Effector memory CD4-positive, alpha-beta T cell (primary cell): ENCODE data around the gene DOCK3.

Source experiments
- DNase-seq, 3 donors: peaks; one replicate each; pipeline ENCODE4 v3.0.0-alpha.2; 2020
- H3K27ac ChIP-seq: 2 replicates; pipeline ENCODE4 v1.7.0; 2013; ENCODE audit warnings: mild to moderate bottlenecking, low read length, moderate library complexity; ENCODE audit not compliant: insufficient read depth, poor library complexity, severe bottlenecking
- H3K27me3 ChIP-seq: replicated peaks from 2 replicates; pipeline ENCODE4 v1.7.0; 2013; ENCODE audit warnings: mild to moderate bottlenecking, low read length; ENCODE audit not compliant: insufficient read depth, control insufficient read depth, poor library complexity, severe bottlenecking
- H3K36me3 ChIP-seq: 2 replicates; pipeline ENCODE4 v1.7.0; 2013; ENCODE audit warnings: mild to moderate bottlenecking, low read length, moderate library complexity; ENCODE audit not compliant: control insufficient read depth, insufficient read depth
- H3K4me1 ChIP-seq: 2 replicates; pipeline ENCODE4 v1.7.0; 2013; ENCODE audit warnings: low read length, mild to moderate bottlenecking; ENCODE audit not compliant: control insufficient read depth, insufficient read depth, poor library complexity, severe bottlenecking
- H3K4me3 ChIP-seq: 2 replicates; pipeline ENCODE4 v1.7.0; 2013; ENCODE audit warnings: low read length, low read depth, mild to moderate bottlenecking; ENCODE audit not compliant: insufficient read depth, poor library complexity, severe bottlenecking
- H3K9me3 ChIP-seq: 2 replicates; pipeline ENCODE4 v1.7.0; 2013; ENCODE audit warnings: mild to moderate bottlenecking, low read length, moderate library complexity; ENCODE audit not compliant: control insufficient read depth

Gene DOCK3

DNA sequence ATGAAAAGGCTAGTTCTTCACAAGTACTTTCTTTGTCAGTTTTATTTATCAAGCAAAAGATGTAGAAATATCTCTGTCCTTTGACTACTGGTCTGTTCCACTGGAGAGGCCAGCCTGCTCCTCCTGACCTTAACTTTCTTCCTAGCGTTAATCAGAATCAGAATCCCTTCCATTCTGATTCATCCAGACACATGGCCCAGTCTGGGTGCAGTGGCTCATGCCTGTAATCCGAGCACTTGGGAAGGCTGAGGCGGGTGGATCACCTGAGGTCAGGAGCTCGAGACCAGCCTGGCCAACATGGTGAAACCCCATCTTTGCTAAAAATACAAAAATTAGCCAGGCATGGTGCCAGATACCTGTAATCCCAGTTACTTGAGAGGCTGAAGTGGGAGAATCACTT lies 678.4 kb downstream of the DOCK3 start:
- Histone ChIP-seq H3K27me3 (no peaks in the 10 kb centered on the region), H3K9me3 (no peaks in the 10 kb centered on the region), H3K27ac (no peak overlapping the region), H3K4me3 (no peak overlapping the region), H3K36me3 (no peaks in the 10 kb centered on the region), H3K4me1 (no peaks in the 10 kb centered on the region)
- no peak for DNase-seq

DNA sequence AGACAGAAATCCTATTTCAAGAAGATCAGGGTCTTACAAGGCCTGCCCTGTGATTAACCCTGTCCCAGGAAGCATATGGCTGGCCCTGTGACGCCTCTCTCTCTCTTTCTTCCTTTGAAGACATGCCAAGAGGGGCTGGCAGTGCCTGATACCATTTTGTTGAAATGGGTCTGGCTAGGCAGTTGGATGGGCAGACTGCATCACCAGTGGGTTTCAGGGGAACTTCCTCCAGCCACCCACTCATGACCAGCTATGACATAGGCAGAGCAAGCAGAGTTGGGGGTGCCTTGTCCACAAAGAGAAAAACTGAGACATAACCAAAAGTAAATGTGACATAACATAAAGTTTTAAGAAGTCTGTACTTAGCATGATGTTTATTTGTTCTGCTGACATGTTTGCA lies 679.0 kb downstream of the DOCK3 start:
- DNase-seq = no peak
- H3K4me1 ChIP-seq = no peaks in the 10 kb centered on the region
- H3K36me3 ChIP-seq = no peaks in the 10 kb centered on the region
- H3K27ac ChIP-seq = no peak overlapping the region
- H3K27me3 ChIP-seq = no peaks in the 10 kb centered on the region
- no peaks in the 10 kb centered on the region for H3K9me3 ChIP-seq
- no peak overlapping the region for H3K4me3 ChIP-seq

DNA sequence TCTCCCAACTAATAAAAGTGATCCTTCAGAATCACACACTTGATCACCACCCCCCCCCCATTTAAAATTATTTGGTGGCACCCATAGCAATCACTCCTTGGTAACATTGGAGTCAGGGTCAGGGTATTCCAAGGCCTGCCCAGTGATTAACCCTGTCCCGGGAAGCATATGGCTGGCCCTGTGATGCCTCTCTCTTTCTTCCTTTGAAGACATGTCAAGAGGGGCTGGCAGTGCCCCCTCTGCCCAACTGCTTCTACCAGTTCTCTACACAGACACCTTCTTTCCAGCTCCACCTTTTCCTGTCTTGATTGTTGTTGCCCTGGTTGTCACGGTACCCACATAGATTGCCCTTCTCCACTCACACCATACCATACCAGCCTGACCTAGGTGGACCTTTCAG lies 679.4 kb downstream of the DOCK3 start:
- Histone ChIP-seq H3K4me3 (no peak overlapping the region), H3K9me3 (no peaks in the 10 kb centered on the region), H3K27ac (no peak overlapping the region), H3K4me1 (no peaks in the 10 kb centered on the region), H3K36me3 (no peaks in the 10 kb centered on the region), H3K27me3 (no peaks in the 10 kb centered on the region)
- DNase-seq = no peak

DNA sequence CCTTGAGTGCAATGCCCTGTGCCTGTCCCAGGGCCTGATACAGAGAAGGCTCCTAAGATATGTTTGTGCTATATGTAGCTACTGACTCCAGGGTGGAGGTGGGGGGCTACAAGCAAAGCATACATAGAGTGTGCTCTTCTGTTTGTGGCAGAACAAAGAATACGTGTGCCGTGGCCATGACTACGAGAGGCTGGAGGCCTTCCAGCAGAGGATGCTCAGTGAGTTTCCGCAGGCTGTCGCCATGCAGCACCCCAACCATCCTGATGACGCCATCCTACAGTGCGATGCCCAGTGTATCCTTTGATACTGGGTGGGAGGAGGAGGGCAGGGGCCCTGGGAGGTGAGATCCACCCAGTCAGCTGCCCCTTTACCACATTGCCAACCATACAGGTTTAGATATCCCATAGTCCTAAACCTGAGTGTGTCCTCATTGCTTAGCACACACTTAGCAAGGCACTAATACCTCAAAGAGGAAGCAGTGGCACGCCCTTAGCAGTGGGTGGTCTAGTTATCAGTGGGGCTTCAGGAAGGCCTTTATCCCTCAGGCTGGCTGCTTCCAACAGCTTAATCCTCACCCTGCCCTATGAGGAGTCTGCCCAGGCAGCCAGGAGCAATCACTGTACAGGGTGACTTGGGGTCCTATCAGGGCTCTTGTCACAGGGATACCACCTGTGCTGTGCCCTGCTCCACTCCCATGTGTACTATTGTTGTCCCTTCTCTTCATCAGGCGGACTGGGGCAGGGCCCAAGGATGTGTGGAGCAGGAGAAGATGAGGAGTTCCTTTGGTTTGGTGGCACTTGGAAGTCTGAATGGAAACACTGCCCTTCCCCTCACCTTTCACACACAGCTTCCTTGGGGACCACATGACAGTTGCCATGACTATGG lies 680.2 kb downstream of the DOCK3 start:
- Histone ChIP-seq H3K4me1 (no peaks in the 10 kb centered on the region), H3K9me3 (no peaks in the 10 kb centered on the region), H3K27me3 (no peaks in the 10 kb centered on the region), H3K4me3 (no peak overlapping the region), H3K27ac (no peak overlapping the region), H3K36me3 (no peaks in the 10 kb centered on the region)
- DNase-seq = no peak

DNA sequence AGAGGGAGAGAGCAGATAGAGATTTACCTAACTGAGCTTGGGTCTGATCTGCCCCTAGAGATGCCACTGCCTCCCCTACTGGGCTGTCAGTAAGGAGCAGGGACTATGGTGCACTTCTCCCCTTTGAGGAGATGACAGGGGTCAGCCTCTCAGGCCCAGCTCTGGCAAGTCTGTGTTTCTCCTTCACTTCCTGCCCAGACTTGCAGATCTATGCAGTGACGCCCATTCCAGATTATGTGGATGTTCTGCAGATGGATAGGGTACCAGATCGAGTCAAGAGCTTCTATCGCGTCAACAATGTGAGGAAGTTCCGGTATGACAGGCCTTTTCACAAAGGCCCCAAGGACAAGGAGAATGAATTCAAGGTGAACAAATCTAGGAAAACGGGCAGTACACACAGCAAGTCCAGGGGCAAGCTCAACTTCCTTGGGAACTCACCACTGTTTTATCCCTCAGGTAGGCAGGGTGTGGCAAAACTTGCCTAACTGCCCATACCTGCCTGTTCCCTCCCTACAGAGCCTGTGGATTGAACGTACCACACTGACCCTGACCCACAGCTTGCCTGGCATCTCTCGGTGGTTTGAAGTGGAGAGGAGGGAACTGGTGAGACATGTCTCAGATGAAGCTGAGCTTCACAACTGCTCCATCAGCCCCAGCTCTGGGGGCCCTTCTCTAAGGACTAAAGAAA lies 681.3 kb downstream of the DOCK3 start:
- no peak overlapping the region for H3K4me3 ChIP-seq
- H3K36me3 ChIP-seq = no peaks in the 10 kb centered on the region
- H3K4me1 ChIP-seq = no peaks in the 10 kb centered on the region
- H3K27me3 ChIP-seq = no peaks in the 10 kb centered on the region
- H3K27ac ChIP-seq = no peak overlapping the region
- DNase-seq = no peak
- no peaks in the 10 kb centered on the region for H3K9me3 ChIP-seq

DNA sequence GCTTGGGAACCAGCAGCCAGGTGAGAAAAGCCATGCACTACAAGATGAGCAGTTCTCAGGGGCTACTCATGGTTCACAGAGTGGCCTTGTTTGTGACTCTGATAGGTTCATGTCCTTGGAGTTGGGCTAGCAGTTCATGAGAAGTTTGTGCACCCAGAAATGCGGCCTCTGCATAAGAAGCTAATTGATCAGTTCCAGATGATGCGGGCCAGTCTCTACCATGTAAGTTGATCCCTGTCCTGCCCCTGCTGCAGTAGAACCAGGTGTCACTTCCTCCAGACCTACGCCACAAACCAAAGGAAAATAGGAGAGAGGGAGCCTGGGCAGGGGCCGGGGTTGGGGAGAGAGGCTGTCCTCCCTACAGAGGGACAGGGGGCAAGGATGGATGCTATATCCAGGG lies 683.1 kb downstream of the DOCK3 start:
- H3K36me3 ChIP-seq = no peaks in the 10 kb centered on the region
- H3K4me1 ChIP-seq = no peaks in the 10 kb centered on the region
- no peaks in the 10 kb centered on the region for H3K9me3 ChIP-seq
- no peak for DNase-seq
- no peak overlapping the region for H3K4me3 ChIP-seq
- no peaks in the 10 kb centered on the region for H3K27me3 ChIP-seq
- no peak overlapping the region for H3K27ac ChIP-seq

DNA sequence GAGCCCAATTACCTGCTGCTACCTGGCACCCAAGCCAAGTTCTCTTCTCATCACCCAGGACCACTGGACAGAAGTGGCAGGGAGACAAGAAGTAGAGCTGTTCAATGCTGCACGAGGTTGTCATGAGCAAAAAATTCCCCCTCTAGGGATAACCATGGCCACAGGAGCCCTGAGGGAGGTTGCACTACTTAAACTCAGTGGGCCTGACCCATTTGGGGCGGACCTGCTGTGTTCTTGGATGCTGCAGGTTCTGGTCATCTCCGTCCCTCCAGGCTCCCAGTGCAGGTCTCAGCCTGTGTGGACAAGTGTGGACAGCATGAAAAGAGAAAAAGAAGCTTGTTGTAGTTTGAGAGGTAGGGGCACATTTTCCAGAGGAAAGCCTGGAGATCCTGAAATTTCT lies 684.3 kb downstream of the DOCK3 start:
- Histone ChIP-seq H3K4me3 (no peak overlapping the region), H3K4me1 (no peaks in the 10 kb centered on the region), H3K36me3 (no peaks in the 10 kb centered on the region), H3K27me3 (no peaks in the 10 kb centered on the region), H3K9me3 (no peaks in the 10 kb centered on the region), H3K27ac (no peak overlapping the region)
- no peak for DNase-seq

DNA sequence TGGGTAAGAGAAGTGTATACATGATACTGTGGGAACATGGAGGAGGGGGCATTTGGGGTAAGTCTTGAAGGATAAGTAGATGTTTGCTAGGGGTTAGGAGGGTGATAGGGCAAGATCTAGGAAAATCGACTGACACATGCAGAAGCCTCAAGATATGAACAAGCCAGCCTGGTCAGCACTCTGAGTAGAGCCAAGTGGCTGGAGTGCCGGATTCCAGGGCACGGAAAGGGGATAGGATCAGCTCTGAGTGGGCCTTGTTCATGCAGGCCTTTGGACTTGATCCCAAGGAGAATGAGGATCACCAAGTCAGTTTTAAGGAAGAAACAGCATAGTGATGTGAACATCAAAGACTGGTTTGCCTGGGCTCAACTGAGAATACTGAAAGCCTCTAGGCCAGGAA lies 686.1 kb downstream of the DOCK3 start:
- H3K9me3 ChIP-seq = no peaks in the 10 kb centered on the region
- H3K36me3 ChIP-seq = no peaks in the 10 kb centered on the region
- no peak overlapping the region for H3K27ac ChIP-seq
- H3K4me1 ChIP-seq = no peaks in the 10 kb centered on the region
- no peak for DNase-seq
- H3K4me3 ChIP-seq = no peak overlapping the region
- no peaks in the 10 kb centered on the region for H3K27me3 ChIP-seq

DNA sequence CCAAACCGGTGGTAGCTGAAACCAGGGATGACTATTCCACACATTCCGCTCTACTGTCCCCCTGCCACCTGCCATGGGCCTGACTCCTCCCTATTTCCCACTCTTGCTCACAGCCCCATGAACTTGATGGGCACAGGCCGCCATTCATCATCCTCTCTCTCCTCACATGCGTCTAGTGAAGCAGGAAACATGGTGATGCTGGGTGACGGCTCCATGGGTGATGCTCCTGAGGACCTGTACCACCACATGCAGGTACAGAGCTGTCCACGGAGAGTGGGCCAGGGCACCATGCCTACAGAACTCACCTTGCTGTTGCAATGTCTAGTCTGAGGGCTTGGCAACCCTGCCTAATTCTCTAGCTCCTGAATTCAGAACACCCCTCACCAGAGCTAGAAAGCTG lies 687.0 kb downstream of the DOCK3 start:
- no peak for DNase-seq
- Histone ChIP-seq H3K4me3 (no peak overlapping the region), H3K4me1 (no peaks in the 10 kb centered on the region), H3K27ac (no peak overlapping the region), H3K36me3 (no peaks in the 10 kb centered on the region), H3K9me3 (no peaks in the 10 kb centered on the region), H3K27me3 (no peaks in the 10 kb centered on the region)

DNA sequence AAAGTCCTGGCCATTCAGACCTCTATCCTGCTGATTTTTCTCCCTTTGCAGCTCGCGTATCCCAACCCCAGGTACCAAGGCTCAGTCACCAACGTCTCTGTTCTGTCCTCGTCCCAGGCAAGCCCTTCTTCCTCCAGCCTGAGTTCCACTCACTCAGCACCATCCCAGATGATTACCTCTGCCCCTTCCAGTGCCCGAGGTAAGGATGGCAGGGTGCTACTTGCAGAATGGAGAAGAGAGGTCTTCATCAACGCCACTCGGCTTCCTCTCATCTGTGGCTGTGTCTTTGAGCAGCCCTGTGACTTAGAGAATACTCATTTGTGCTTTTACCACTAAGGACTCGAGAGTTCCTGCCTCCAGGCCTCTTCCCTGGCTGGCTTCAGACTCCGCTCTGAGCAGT lies 687.7 kb downstream of the DOCK3 start:
- Histone ChIP-seq H3K27ac (no peak overlapping the region), H3K36me3 (no peaks in the 10 kb centered on the region), H3K27me3 (no peaks in the 10 kb centered on the region), H3K4me3 (no peak overlapping the region), H3K9me3 (no peaks in the 10 kb centered on the region), H3K4me1 (no peaks in the 10 kb centered on the region)
- no peak for DNase-seq
